Activated CD8-positive, alpha-beta memory T cell treated with anti-CD3 and anti-CD28 coated beads, Interleukin-2, amount 50 U/mL, for 1 hour (primary cell): ENCODE data around the gene SPEG.

Source experiments
- DNase-seq: peaks from one replicate; pipeline ENCODE4 v3.0.0-alpha.2; 2020; ENCODE audit errors: extremely low read depth

Gene SPEG

GRCh38 chr2:219423652-219424377 lies 10.8 kb upstream of the SPEG start:
- DNase-seq: no peak

- DNase-seq: no peak
These were observed 9.2 kb upstream of the SPEG start for GRCh38 chr2:219425238-219426067.

GRCh38 chr2:219426068-219426443 lies 8.6 kb upstream of the SPEG start:
- DNase-seq: no peak

- no peak for DNase-seq
These were observed 8.0 kb upstream of the SPEG start for GRCh38 chr2:219426534-219427136.

GRCh38 chr2:219428469-219428868 lies 6.2 kb upstream of the SPEG start:
- no peak for DNase-seq

- no peak for DNase-seq
These were observed 4.6 kb upstream of the SPEG start for GRCh38 chr2:219429958-219430606.

- DNase-seq: no peak
These were observed 3.7 kb upstream of the SPEG start for GRCh38 chr2:219430633-219431615.

GRCh38 chr2:219433666-219434467 lies 776 bp upstream of the SPEG start:
- DNase-seq: no peak

- DNase-seq: no peak
These were observed 250 bp upstream of the SPEG start for GRCh38 chr2:219434468-219434717.

GRCh38 chr2:219435701-219436100 lies 1.1 kb downstream of the SPEG start:
- no peak for DNase-seq

GRCh38 chr2:219436491-219436890 lies 1.8 kb downstream of the SPEG start:
- DNase-seq: no peak

GRCh38 chr2:219437141-219437540 lies 2.5 kb downstream of the SPEG start:
- DNase-seq: no peak

- DNase-seq: no peak
These were observed 3.1 kb downstream of the SPEG start for GRCh38 chr2:219437690-219438206.

- DNase-seq: no peak
These were observed 3.8 kb downstream of the SPEG start for GRCh38 chr2:219438453-219438852.

- no peak for DNase-seq
These were observed 4.9 kb downstream of the SPEG start for GRCh38 chr2:219439506-219439905.

GRCh38 chr2:219440388-219441256 lies 6.0 kb downstream of the SPEG start:
- DNase-seq: no peak

GRCh38 chr2:219441451-219442255 lies 7.0 kb downstream of the SPEG start:
- DNase-seq: no peak

- DNase-seq: no peak
These were observed 7.8 kb downstream of the SPEG start for GRCh38 chr2:219442256-219443015.
